Measurements from ENCODE around the gene NALF2.

Gene NALF2

DNA sequence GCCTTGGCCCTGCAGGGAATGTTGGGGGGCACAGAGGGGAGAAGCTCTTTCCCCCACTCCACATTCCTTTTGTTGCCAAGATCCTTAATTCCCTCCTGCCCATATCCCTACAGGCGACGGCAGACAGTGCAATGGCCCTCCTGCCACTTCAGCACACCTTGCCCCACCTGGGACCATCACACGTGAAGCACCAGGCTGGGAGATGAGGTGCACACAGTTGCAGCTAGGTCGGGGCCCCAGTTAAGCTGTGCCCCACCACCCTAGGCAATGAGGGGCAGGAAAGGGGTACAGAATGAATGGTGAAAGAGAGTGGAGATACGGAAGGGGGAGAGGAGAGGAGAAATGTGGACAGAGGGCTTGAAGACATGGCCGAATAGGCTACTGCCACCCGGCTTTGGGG lies 26.2 kb downstream of the NALF2 start:
- DNase-seq (ENCODE audit: low spot score), result no peak

GRCh38 chrX:69531031-69531755 lies 27.1 kb downstream of the NALF2 start:
- no peak for DNase-seq (ENCODE audit: low spot score)

DNA sequence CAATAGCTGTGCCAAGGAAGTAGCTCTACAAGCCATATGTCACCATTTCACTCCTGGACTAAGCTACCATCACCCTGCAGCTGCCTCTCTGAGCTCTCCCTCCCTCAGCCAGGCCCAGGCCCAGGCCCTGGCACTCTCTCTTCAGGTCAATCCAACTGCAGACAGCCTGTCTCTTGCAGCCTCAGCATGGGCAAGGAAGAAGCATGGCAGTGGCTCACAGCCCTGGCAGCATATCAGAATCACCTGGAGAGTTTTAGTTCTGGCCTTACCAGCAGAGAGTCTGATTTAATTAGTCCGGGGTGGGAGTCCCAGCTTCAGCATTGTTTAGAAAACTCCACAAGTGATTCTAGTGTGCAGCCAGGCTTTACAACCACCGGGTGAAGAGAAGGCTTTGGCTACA lies 31.5 kb downstream of the NALF2 start:
- no peak for DNase-seq (ENCODE audit: low spot score)

- peak; percentile 86 for DNase-seq (ENCODE audit: low spot score)
These were observed 34.3 kb downstream of the NALF2 start for GRCh38 chrX:69538321-69538876.

DNA sequence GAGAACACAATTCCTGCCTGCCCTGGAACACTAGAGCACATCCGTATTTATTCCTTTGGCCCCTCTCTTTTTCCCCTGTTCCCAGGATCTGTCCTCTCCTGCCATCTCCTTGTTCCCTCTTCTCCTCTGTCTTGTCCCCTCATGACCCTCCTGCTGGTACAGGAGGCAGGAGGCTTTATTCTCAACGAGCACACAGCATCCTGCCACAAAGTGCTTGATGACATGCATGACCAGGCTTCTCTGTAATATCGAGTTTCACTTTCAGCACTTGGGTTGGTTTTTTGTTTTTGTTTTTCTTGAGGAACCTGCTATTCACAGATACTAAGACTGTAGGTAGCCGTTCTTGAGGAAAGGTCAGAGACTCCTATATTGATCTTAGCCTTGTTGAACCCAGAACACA lies 35.3 kb downstream of the NALF2 start:
- no peak for DNase-seq (ENCODE audit: low spot score)

DNA sequence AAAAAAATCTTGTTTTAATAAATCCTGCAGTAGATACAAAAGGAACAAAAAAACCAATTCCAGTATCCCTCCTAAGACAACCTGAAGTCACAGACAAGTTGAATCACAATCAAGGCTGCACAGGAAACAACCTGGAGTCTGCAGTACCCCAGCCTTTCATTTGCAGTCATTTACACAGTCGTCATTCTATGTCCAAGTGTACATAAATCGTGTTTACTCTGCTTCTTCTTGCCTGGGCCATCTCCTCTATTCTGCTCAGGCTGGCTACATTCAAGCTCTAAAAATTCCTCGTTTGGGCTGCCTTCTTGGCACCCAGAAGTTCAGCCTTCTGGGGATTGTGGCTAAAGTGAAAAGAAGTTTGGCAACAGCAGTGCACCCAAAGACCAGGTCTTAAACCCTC lies 37.8 kb downstream of the NALF2 start:
- DNase-seq (ENCODE audit: low spot score), result no peak

GRCh38 chrX:69543572-69543971 lies 39.4 kb downstream of the NALF2 start:
- no peak for DNase-seq (ENCODE audit: low spot score)

DNA sequence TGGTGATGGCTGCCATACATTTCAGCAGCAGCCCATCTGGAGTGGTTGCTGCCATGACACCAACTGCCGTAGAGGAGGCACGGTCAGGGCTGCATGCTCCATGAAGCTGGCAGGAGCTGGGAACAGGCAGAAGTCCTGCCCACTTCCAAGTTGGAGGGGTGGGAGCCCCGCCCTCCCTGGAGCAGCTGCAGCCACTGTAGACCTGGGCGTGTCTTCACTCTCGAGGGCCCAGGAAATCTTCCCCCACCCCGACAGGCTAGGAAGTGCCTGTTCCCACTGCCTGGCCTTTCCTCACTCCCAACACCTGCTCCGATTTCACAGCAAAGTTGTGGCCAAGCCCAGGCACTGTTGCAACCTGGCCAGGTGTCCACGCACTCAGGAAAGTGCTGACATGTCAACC lies 42.3 kb downstream of the NALF2 start:
- no peak for DNase-seq (ENCODE audit: low spot score)

- no peak for DNase-seq (ENCODE audit: low spot score)
These were observed 42.9 kb downstream of the NALF2 start for GRCh38 chrX:69546978-69547377.

DNA sequence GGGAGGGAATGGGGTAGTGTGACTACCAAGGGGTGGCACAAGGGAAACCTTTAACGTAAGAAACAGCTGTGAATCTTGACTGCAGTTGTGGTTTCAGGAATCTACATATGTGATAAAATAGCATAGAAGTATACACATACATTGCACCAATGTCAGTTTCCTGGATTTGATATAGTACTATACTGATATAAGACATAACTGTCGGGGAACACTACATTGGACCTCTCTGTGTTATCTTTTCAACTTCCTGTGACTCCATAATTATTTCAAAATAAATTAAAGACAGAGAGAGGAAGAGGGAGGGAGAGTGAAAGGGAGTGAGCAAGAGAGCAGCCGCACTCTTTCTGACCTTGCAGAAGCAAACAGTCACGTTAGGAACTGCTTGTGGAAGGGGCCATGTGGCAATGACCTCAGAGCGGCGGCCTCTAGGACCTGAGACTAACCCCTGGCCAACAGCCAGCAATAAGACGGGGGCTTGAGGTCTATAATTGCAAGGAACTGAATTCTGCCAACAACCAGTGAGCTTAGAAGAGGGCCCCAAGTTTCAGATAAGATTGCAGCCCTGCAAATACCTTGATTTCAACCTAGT lies 47.4 kb downstream of the NALF2 start:
- DNase-seq (ENCODE audit: low spot score), result no peak

DNA sequence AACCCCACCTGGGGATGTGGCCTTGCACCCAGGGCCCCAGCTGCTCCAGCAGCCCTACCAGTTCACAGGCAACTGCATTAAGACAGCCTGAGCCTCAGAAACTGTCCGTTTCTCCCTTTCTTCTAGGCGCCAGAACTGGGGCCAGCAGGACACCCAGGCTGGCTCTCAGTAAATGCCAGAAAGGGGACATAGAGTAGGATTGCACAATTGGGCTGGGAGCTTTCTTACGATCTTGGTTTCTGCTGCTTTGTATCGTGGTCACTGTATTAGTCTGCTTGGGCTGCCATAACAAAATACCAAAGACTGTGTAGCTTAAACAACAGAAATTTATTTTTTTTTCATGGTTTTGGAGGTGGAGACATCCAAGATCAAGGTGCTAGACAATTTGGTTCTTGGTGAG lies 48.4 kb downstream of the NALF2 start:
- DNase-seq (ENCODE audit: low spot score), result no peak

Measured in ecto neural progenitor cell (in vitro differentiated cells).